HepG2 (cell line): Measurements from ENCODE around the gene OLFM2. TPM values are rescaled to one million over a fixed set of nuclear protein-coding genes. Genes with fewer than 3 reads are reported as not detected.
A peak's percentile ranks its signal among the peaks of the same experiment; 100 is the strongest.

Experiments
- ATAC-seq: fragments of 200-7000 bp; cut with Tn5 transposase; 3 replicates; pipeline ENCODE4 v1.9.1; 2020; ENCODE audit warnings: mild to moderate bottlenecking, moderate library complexity
- BruUV-seq: library from RNA; stranded (reverse); fragments of 400-500 nt; replicated peaks from 2 replicates; lab custom pipeline; 2021; lab: Mats Ljungman, UMichigan
- CTCF ChIA-PET: fragments of 300-600 bp; formaldehyde crosslinking; extraction: SDS; loops from one replicate; lab custom pipeline; 2021; ENCODE audit warnings: low total read pairs, inconsistent platforms, low intra/inter-chr PET ratio; lab: Yijun Ruan, JAX
- POLR2A ChIA-PET: fragments of 350-600 bp; sonication (Branson Sonifier 250); formaldehyde crosslinking; loops from one replicate; lab custom pipeline; 2020; ENCODE audit warnings: antibody characterized with exemption, inconsistent platforms; lab: Yijun Ruan, JAX
- DNase-seq: peaks from one replicate; pipeline ENCODE4 v3.0.0-alpha.2; 2015; ENCODE audit warnings: low spot score
- FAIRE-seq: peaks from 3 replicates; lab custom pipeline; 2011; peaks lifted over from hg19 to GRCh38; lab: Jason Lieb, UNC
- H2AFZ ChIP-seq: one replicate; pipeline ENCODE4 v1.6.1; 2011; ENCODE audit warnings: low read length, inconsistent platforms
- H3K27ac ChIP-seq: fragments of 300-600 bp; 3 replicates; pipeline ENCODE4 v1.8.0; 2011; ENCODE audit warnings: mixed run types, mild to moderate bottlenecking, mixed read lengths, low read length, inconsistent platforms; ENCODE audit not compliant: insufficient read depth; ENCODE audit errors: extremely low read length
- H3K27me3 ChIP-seq, 2 experiments: fragments of 200-600 bp in 1 of 2; 2 replicates in 1 of 2; 3 replicates in 1 of 2; pipeline versions ENCODE4 v1.6.0 to v1.8.0; 2011; ENCODE audit warnings: low read length in 2 of 2, mild to moderate bottlenecking in 2 of 2, moderate library complexity in 2 of 2, inconsistent platforms in 1 of 2; ENCODE audit not compliant: insufficient read depth in 2 of 2, control insufficient read depth in 1 of 2
- H3K36me3 ChIP-seq, 2 experiments: fragments of 200-600 bp in 1 of 2; replicated peaks in 1 of 2; 2 replicates in 1 of 2; 3 replicates in 1 of 2; pipeline versions ENCODE4 v1.5.1 to v1.8.0; 2011; ENCODE audit warnings: low read length in 2 of 2, inconsistent platforms in 1 of 2; ENCODE audit not compliant: insufficient read depth in 2 of 2, control insufficient read depth in 1 of 2
- H3K4me1 ChIP-seq: 2 replicates; pipeline ENCODE4 v1.5.1; 2012; ENCODE audit warnings: low read length, inconsistent platforms; ENCODE audit not compliant: insufficient read depth
- H3K4me2 ChIP-seq: 2 replicates; pipeline ENCODE4 v1.6.0; 2011; ENCODE audit warnings: low read depth, low read length, inconsistent platforms
- H3K4me3 ChIP-seq, 3 experiments: fragments of 200-600 bp in 1 of 3; sonication (generic), shearing (Covaris generic) in 1 of 3; replicated peaks in 1 of 3; 2 replicates each; pipeline ENCODE4 v1.5.1; 2011 to 2016; ENCODE audit warnings: low read length in 3 of 3, inconsistent platforms in 2 of 3, low read depth in 2 of 3, mild to moderate bottlenecking in 2 of 3, control low read depth in 1 of 3, mixed read lengths in 1 of 3; ENCODE audit not compliant: insufficient read depth in 1 of 3
- H3K79me2 ChIP-seq: one replicate; pipeline ENCODE4 v1.6.1; 2011; ENCODE audit warnings: low read length, inconsistent platforms; ENCODE audit not compliant: insufficient read depth
- H3K9ac ChIP-seq: 2 replicates; pipeline ENCODE4 v1.6.0; 2011; ENCODE audit warnings: mild to moderate bottlenecking, low read depth, low read length, inconsistent platforms; ENCODE audit not compliant: insufficient read depth
- H3K9me3 ChIP-seq: 2 replicates; pipeline ENCODE4 v1.5.1; 2012; ENCODE audit warnings: mild to moderate bottlenecking, low read length
- H4K20me1 ChIP-seq: 2 replicates; pipeline ENCODE4 v1.6.0; 2011; ENCODE audit warnings: inconsistent platforms, mild to moderate bottlenecking, low read length, moderate library complexity; ENCODE audit not compliant: insufficient read depth
- ADNP ChIP-seq: sonication (generic); formaldehyde crosslinking; IDR thresholded peaks from 2 replicates; pipeline ENCODE4 v1.4.0; 2020; ENCODE audit warnings: missing genetic modification reagents
- BHLHE40 ChIP-seq: IDR thresholded peaks from 2 replicates; pipeline ENCODE4 v1.6.1; 2011; ENCODE audit warnings: low read length, improper control_type of control experiment
- FOSL2 ChIP-seq: sonication (generic); formaldehyde crosslinking; IDR thresholded peaks from 2 replicates; pipeline ENCODE4 v1.4.0; 2020; ENCODE audit warnings: missing genetic modification reagents
- HMGXB4 ChIP-seq, 2 experiments: sonication (generic) in 1 of 2; formaldehyde crosslinking in 1 of 2; IDR thresholded peaks; 2 replicates each; pipeline versions ENCODE4 v1.4.0 to v1.6.1; 2018 to 2020; ENCODE audit warnings: missing genetic modification reagents in 2 of 2, borderline replicate concordance in 1 of 2, low read depth in 1 of 2, mild to moderate bottlenecking in 1 of 2, missing biosample characterization in 1 of 2
- HOMEZ ChIP-seq: IDR thresholded peaks from 2 replicates; pipeline ENCODE4 v1.6.1; 2016; ENCODE audit warnings: low read depth
- MLLT10 ChIP-seq: sonication (generic); formaldehyde crosslinking; IDR thresholded peaks from 2 replicates; pipeline ENCODE4 v1.4.0; 2020; ENCODE audit warnings: missing genetic modification reagents
- PPARG ChIP-seq: conservative IDR thresholded peaks from 2 replicates; pipeline ENCODE4 v1.6.1; 2016; ENCODE audit warnings: missing biosample characterization, missing genetic modification reagents
- TSC22D2 ChIP-seq: sonication (generic); formaldehyde crosslinking; IDR thresholded peaks from 2 replicates; pipeline ENCODE4 v1.5.1; 2020; ENCODE audit warnings: missing genetic modification reagents, mild to moderate bottlenecking, borderline replicate concordance
- ZHX1 ChIP-seq: sonication (generic); formaldehyde crosslinking; IDR thresholded peaks from 2 replicates; pipeline ENCODE4 v1.8.1; 2022; ENCODE audit warnings: low read depth, mild to moderate bottlenecking, missing genetic modification reagents
- ZNF274 ChIP-seq: sonication (generic); formaldehyde crosslinking; IDR thresholded peaks from 2 replicates; pipeline ENCODE4 v1.5.1; 2020; ENCODE audit warnings: mild to moderate bottlenecking, missing genetic modification reagents
- ZNF343 ChIP-seq: sonication (generic); formaldehyde crosslinking; IDR thresholded peaks from 2 replicates; pipeline ENCODE4 v1.4.0; 2020; ENCODE audit warnings: mild to moderate bottlenecking, missing genetic modification reagents
- ZNF564 ChIP-seq: sonication (generic); formaldehyde crosslinking; IDR thresholded peaks from 2 replicates; pipeline ENCODE4 v1.8.1; 2023; ENCODE audit warnings: mild to moderate bottlenecking, missing genetic modification reagents
- WGBS: methylation state at CpG from one replicate; pipeline ENCODE4 v1.1.6; 2017; ENCODE audit warnings: low lambda C conversion rate; 5-methylcytosine and 5-hydroxymethylcytosine counted together
- in situ Hi-C: cut with HindIII; loops from 2 replicates; pipeline ENCODE4 v1.10.0; 2017; ENCODE audit warnings: low pct_unique_long_range_greater_than_20kb; ENCODE audit not compliant: extremely low pct_ligation_motif_present
- intact Hi-C: fragments of 100-400 bp; cut with micrococcal nuclease; formaldehyde crosslinking; loops from one replicate; pipeline ENCODE4 v1.10.0; 2022; ENCODE audit not compliant: unreplicated experiment
- polyA plus RNA-seq, 8 experiments: library from polyadenylated mRNA; depleted of rRNA in 3 of 8; stranded (reverse) in 7 of 8; unstranded in 1 of 8; fragments of >200 nt; fragmentation: Illumina TruSeq in 4 of 8; extraction: Trizol in 4 of 8; gene quantifications; 2 replicates each; pipeline versions ENCODE4 v1.2.1 to v1.2.3, GENCODE V29; 2011 to 2016; ENCODE audit warnings: low read depth in 4 of 8, missing spikeins in 1 of 8, mixed read lengths in 1 of 8; ENCODE audit not compliant: insufficient read depth in 1 of 8
- total RNA-seq, 5 experiments: library from RNA; depleted of rRNA; stranded (reverse); fragments of >200 nt; fragmentation: Illumina TruSeq; extraction: Trizol; gene quantifications; 2 replicates each; pipeline ENCODE4 v1.2.3, GENCODE V29; 2016; ENCODE audit warnings: low read depth in 1 of 5

OLFM2 gene
- total and polyA plus RNA-seq, 2 of the 13 experiments (the other 11 are each of a cell fraction or from before 2014, with no cell fraction given) = 0.20 to 0.51 TPM

GRCh38 chr19:9877780-9878510 is 58.4 kb downstream of the OLFM2 start:
- FAIRE-seq (no peak), DNase-seq (no peak)
- no peak overlapping the region for H3K27ac ChIP-seq

More at GRCh38 chr19:9877780-9878510, 58.4 kb downstream of the OLFM2 start:
- ChIA-PET CTCF (no interaction called here), POLR2A (no interaction called here)
- in situ Hi-C loops = no loop called here
- intact Hi-C loops = no loop called here
- ATAC-seq = no peak
- WGBS = 39% methylated on average over 10 of the region's 10 CpGs
- Histone ChIP-seq H3K27me3 (peaks cover 0 to 3% of the 10 kb centered on the region in 2 experiments; a peak in 2 of 5 replicates), H3K79me2 (no peaks in the 10 kb centered on the region), H4K20me1 (no peaks in the 10 kb centered on the region), H3K9me3 (no peaks in the 10 kb centered on the region), H2AFZ (no peak overlapping the region), H3K4me2 (no peak overlapping the region), H3K4me1 (no peaks in the 10 kb centered on the region), H3K36me3 (no peaks in the 10 kb centered on the region), H3K9ac (no peak overlapping the region), H3K4me3 (no peak overlapping the region)
- TF ChIP-seq BHLHE40 (0 out of 2 replicates have a peak, but pooled peaks have one; percentile 23), ZNF564 (0 out of 2 replicates have a peak, but pooled peaks have one; percentile 77), HMGXB4 (CRISPR knock-in tag; IDR thresholded peaks at IDR 0.05; ENCODE audit: borderline replicate concordance in 1 of 2, low read depth in 1 of 2) (no peak), ZNF343 (CRISPR knock-in tag) (no peak), ZNF274 (no peak), TSC22D2 (CRISPR knock-in tag) (no peak), ZHX1 (no peak), FOSL2 (CRISPR knock-in tag) (0 out of 2 replicates have a peak, but pooled peaks have one; percentile 16), ADNP (no peak), HOMEZ (CRISPR knock-in tag) (no peak), MLLT10 (no peak), PPARG (CRISPR knock-in tag) (no peak)
- BruUV-seq = no TSS peak
